HG03060 (cell line): Measurements from ENCODE around the gene RNFT1.
"Not testable (repeated sequence)": the region's sequence is repeated elsewhere in the genome, so short reads cannot be mapped to it uniquely, and the experiment has no call there.

Source experiments
- ATAC-seq: cut with Tn5 transposase; IDR thresholded peaks from one replicate; pipeline ENCODE4 v1.9.1; 2021; ENCODE audit warnings: low read depth, moderate number of reproducible peaks; ENCODE audit not compliant: unreplicated experiment

The RNFT1 gene

GRCh38 chr17:59964482-59965328 lies at the start of gene RNFT1:
RNFT1 (minus strand) TSS chr17:59964740; CDS start chr17:59964663, 77 bp downstream.
- no peak for ATAC-seq

GRCh38 chr17:60009326-60009725 lies 44.8 kb upstream of the RNFT1 start:
- ATAC-seq = not testable (repeated sequence)

GRCh38 chr17:60008377-60008776 lies 43.8 kb upstream of the RNFT1 start:
- not testable (repeated sequence) for ATAC-seq

- ATAC-seq = no peak
Measured at GRCh38 chr17:60006160-60006559, 41.6 kb upstream of the RNFT1 start.

- not testable (repeated sequence) for ATAC-seq
Measured at GRCh38 chr17:60004561-60004960, 40.0 kb upstream of the RNFT1 start.

GRCh38 chr17:60002405-60002804 lies 37.9 kb upstream of the RNFT1 start:
- not testable (repeated sequence) for ATAC-seq

GRCh38 chr17:59996608-59997007 lies 32.1 kb upstream of the RNFT1 start:
- not testable (repeated sequence) for ATAC-seq

GRCh38 chr17:59975166-59975565 lies 10.6 kb upstream of the RNFT1 start:
- ATAC-seq = not testable (repeated sequence)

- ATAC-seq = not testable (repeated sequence)
Measured at GRCh38 chr17:59973483-59973882, 8.9 kb upstream of the RNFT1 start.

- ATAC-seq = no peak
Measured at GRCh38 chr17:59972778-59973177, 8.2 kb upstream of the RNFT1 start.

GRCh38 chr17:59971771-59972170 lies 7.2 kb upstream of the RNFT1 start:
- ATAC-seq = not testable (repeated sequence)

- ATAC-seq = no peak
Measured at GRCh38 chr17:59963738-59964481, 630 bp downstream of the RNFT1 start.

- ATAC-seq = no peak
Measured at GRCh38 chr17:59962739-59963318, 1.7 kb downstream of the RNFT1 start.

GRCh38 chr17:59959574-59959973 lies 5.0 kb downstream of the RNFT1 start:
- ATAC-seq = not testable (repeated sequence)

- ATAC-seq = no peak
Measured at GRCh38 chr17:59954856-59955255, 9.7 kb downstream of the RNFT1 start.

GRCh38 chr17:59950049-59950448 lies 14.5 kb downstream of the RNFT1 start:
- ATAC-seq = no peak

GRCh38 chr17:59947310-59947709 lies 17.2 kb downstream of the RNFT1 start:
- ATAC-seq = not testable (repeated sequence)

GRCh38 chr17:59946433-59946832 lies 18.1 kb downstream of the RNFT1 start:
- ATAC-seq = not testable (repeated sequence)

GRCh38 chr17:59941131-59941530 lies 23.4 kb downstream of the RNFT1 start:
- no peak for ATAC-seq

- not testable (repeated sequence) for ATAC-seq
Measured at GRCh38 chr17:59940697-59941096, 23.8 kb downstream of the RNFT1 start.

- ATAC-seq = not testable (repeated sequence)
Measured at GRCh38 chr17:59933317-59933716, 31.2 kb downstream of the RNFT1 start.
